Measurements from ENCODE around the gene STPG1. TPM values are rescaled to one million over a fixed set of nuclear protein-coding genes. Genes with fewer than 3 reads are reported as not detected.

The STPG1 gene
- total and polyA plus RNA-seq, 2 of the 13 experiments (the other 11 are each of a cell fraction or from before 2014, with no cell fraction given), result 3.4 to 4.3 TPM

- in situ Hi-C loops (cut with HindIII; ENCODE audit: extremely low pct_ligation_motif_present, low pct_unique_long_range_greater_than_20kb), result no loop called here
- TF ChIP-seq NFYC (CRISPR knock-in tag; IDR thresholded peaks at IDR 0.05), result no peak
- no peak for TF ChIP-seq CBX5 (CRISPR knock-in tag; IDR thresholded peaks at IDR 0.05; ENCODE audit: borderline replicate concordance)
- no peak for TF ChIP-seq RBM22 (optimal IDR thresholded peaks at IDR 0.05; ENCODE audit: low read length)
- no peak for TF ChIP-seq KAT7 (CRISPR knock-in tag; IDR thresholded peaks at IDR 0.05; ENCODE audit: borderline replicate concordance)
- TF ChIP-seq THAP9 (CRISPR knock-in tag; IDR thresholded peaks at IDR 0.05; ENCODE audit: borderline replicate concordance), result no peak
- TF ChIP-seq ZFP36 (IDR thresholded peaks at IDR 0.05; ENCODE audit: borderline replicate concordance, low read depth, low read length, partially characterized antibody), result no peak
- TF ChIP-seq KDM1A (CRISPR knock-in tag; IDR thresholded peaks at IDR 0.05), result no peak
- TF ChIP-seq, protein P1, sequence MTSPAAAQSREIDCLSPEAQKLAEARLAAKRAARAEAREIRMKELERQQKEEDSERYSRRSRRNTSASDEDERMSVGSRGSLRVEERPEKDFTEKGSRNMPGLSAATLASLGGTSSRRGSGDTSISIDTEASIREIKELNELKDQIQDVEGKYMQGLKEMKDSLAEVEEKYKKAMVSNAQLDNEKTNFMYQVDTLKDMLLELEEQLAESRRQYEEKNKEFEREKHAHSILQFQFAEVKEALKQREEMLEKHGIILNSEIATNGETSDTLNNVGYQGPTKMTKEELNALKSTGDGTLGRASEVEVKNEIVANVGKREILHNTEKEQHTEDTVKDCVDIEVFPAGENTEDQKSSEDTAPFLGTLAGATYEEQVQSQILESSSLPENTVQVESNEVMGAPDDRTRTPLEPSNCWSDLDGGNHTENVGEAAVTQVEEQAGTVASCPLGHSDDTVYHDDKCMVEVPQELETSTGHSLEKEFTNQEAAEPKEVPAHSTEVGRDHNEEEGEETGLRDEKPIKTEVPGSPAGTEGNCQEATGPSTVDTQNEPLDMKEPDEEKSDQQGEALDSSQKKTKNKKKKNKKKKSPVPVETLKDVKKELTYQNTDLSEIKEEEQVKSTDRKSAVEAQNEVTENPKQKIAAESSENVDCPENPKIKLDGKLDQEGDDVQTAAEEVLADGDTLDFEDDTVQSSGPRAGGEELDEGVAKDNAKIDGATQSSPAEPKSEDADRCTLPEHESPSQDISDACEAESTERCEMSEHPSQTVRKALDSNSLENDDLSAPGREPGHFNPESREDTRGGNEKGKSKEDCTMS (CRISPR knock-in tag; conservative IDR thresholded peaks at IDR 0.05), result no peak
- no peak for TF ChIP-seq SNAPC2 (CRISPR knock-in tag; IDR thresholded peaks at IDR 0.05)
- no peak for TF ChIP-seq ZNF672 (CRISPR knock-in tag; IDR thresholded peaks at IDR 0.05)
- no peak for TF ChIP-seq KDM2A (CRISPR knock-in tag; IDR thresholded peaks at IDR 0.05; ENCODE audit: borderline replicate concordance, low read depth)
- no peak for TF ChIP-seq BATF2 (CRISPR knock-in tag; IDR thresholded peaks at IDR 0.05)
- TF ChIP-seq HCFC1 (IDR thresholded peaks at IDR 0.05; ENCODE audit: low read depth, low read length), result no peak
- TF ChIP-seq RXRB (CRISPR knock-in tag; IDR thresholded peaks at IDR 0.05; ENCODE audit: borderline replicate concordance), result no peak
- TF ChIP-seq ZNF460 (CRISPR knock-in tag; IDR thresholded peaks at IDR 0.05; ENCODE audit: borderline replicate concordance), result no peak
- TF ChIP-seq ZSCAN20 (CRISPR knock-in tag; IDR thresholded peaks at IDR 0.05; ENCODE audit: borderline replicate concordance), result no peak
- TF ChIP-seq ZBTB38 (CRISPR knock-in tag; IDR thresholded peaks at IDR 0.05), result no peak
- TF ChIP-seq, protein P2, sequence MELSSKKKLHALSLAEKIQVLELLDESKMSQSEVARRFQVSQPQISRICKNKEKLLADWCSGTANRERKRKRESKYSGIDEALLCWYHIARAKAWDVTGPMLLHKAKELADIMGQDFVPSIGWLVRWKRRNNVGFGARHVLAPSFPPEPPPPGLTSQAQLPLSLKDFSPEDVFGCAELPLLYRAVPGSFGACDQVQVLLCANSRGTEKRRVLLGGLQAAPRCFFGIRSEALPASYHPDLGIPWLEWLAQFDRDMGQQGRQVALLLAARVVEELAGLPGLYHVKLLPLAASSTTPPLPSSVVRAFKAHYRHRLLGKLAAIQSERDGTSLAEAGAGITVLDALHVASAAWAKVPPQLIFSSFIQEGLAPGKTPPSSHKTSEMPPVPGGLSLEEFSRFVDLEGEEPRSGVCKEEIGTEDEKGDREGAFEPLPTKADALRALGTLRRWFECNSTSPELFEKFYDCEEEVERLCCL (CRISPR knock-in tag; IDR thresholded peaks at IDR 0.05; ENCODE audit: borderline replicate concordance), result no peak
- no peak for TF ChIP-seq STAG1 (CRISPR knock-in tag; IDR thresholded peaks at IDR 0.05)
Measured at GRCh38 chr1:24373710-24374109, 39.9 kb downstream of the STPG1 start.

More at GRCh38 chr1:24373710-24374109, 39.9 kb downstream of the STPG1 start:
- Histone ChIP-seq H4K20me1 (ENCODE audit: insufficient read depth, low read length) (no peaks in the 10 kb centered on the region), H3K27me3 (ENCODE audit: control insufficient read depth in 1 of 2, insufficient read depth in 2 of 2, low read length in 2 of 2) (no peaks in the 10 kb centered on the region), H3K27ac (ENCODE audit: extremely low read length, insufficient read depth, low read length) (no peak overlapping the region), H3K9me3 (ENCODE audit: low read length) (no peaks in the 10 kb centered on the region), H3K4me1 (ENCODE audit: insufficient read depth, low read length) (no peaks in the 10 kb centered on the region), H3K9ac (ENCODE audit: insufficient read depth, low read depth, low read length) (no peak overlapping the region), H2AFZ (ENCODE audit: low read length) (no peak overlapping the region), H3K4me3 (replicated peaks in 1 of 3; ENCODE audit: insufficient read depth in 1 of 3, low read depth in 2 of 3, low read length in 3 of 3) (no peak overlapping the region), H3K79me2 (ENCODE audit: insufficient read depth, low read length) (no peaks in the 10 kb centered on the region), H3K4me2 (ENCODE audit: low read depth, low read length) (no peak overlapping the region), H3K36me3 (replicated peaks in 1 of 2; ENCODE audit: control insufficient read depth in 1 of 2, insufficient read depth in 2 of 2, low read length in 2 of 2) (no peaks in the 10 kb centered on the region)
- BruUV-seq (replicated peaks), result no TSS peak
- ATAC-seq, result no peak
- 88% methylated on average over 8 of the region's 8 CpGs for WGBS (ENCODE audit: low lambda C conversion rate)
- POLR2A ChIA-PET, result no interaction called here
- no peak for DNase-seq (ENCODE audit: low spot score)
- intact Hi-C loops (cut with micrococcal nuclease; ENCODE audit: unreplicated experiment), result no loop called here
- FAIRE-seq, result no peak
- CTCF ChIA-PET (ENCODE audit: low intra/inter-chr PET ratio, low total read pairs), result no interaction called here

Measured in HepG2 (cell line).